AG04450 (cell line): ENCODE measurements around the gene GJB5. TPM values are rescaled to one million over a fixed set of nuclear protein-coding genes. Genes with fewer than 3 reads are reported as not detected.

Experiments used
- CTCF ChIA-PET: fragments of 300-600, 350-600 bp; formaldehyde crosslinking; extraction: SDS; loops from one replicate; lab custom pipeline; 2022; ENCODE audit warnings: antibody characterized with exemption, inconsistent platforms; lab: Charles Lee
- POLR2A ChIA-PET: fragments of 350-600 bp; formaldehyde crosslinking; extraction: SDS; loops from one replicate; lab custom pipeline; 2021; ENCODE audit warnings: antibody characterized with exemption, inconsistent platforms; lab: Yijun Ruan, JAX
- DNase-seq: peaks from one replicate; pipeline ENCODE4 v3.0.0-alpha.2; 2011; ENCODE audit warnings: low read depth, low spot score
- H3K27ac ChIP-seq: one replicate; pipeline ENCODE4 v1.5.1; 2012; ENCODE audit warnings: low read depth, low read length, control low read depth
- H3K27me3 ChIP-seq: one replicate; pipeline ENCODE4 v1.6.0; 2012; ENCODE audit warnings: low read length; ENCODE audit not compliant: control insufficient read depth, insufficient read depth
- H3K4me3 ChIP-seq: 2 replicates; pipeline ENCODE4 v1.5.1; 2011; ENCODE audit warnings: mild to moderate bottlenecking, low read depth, low read length, control low read depth
- H3K9me3 ChIP-seq: 2 replicates; pipeline ENCODE4 v1.5.1; 2012; ENCODE audit warnings: low read length; ENCODE audit not compliant: control insufficient read depth, insufficient read depth
- CTCF ChIP-seq: IDR thresholded peaks from 2 replicates; pipeline ENCODE4 v1.5.1; 2011; ENCODE audit warnings: low read depth, low read length, control low read depth, inconsistent platforms
- polyA plus RNA-seq: library from polyadenylated mRNA; depleted of rRNA; stranded (reverse); fragments of >200 nt; gene quantifications from 2 replicates; pipeline ENCODE4 v1.2.3, GENCODE V29; 2011

Gene GJB5
- polyA plus RNA-seq, 1 experiment = not detected

- TF ChIP-seq CTCF = no peak
- no peak for DNase-seq
- Histone ChIP-seq H3K9me3 (no peaks in the 10 kb centered on the region), H3K4me3 (no peak overlapping the region), H3K27me3 (peaks cover 18% of the 10 kb centered on the region), H3K27ac (no peak overlapping the region)
- POLR2A ChIA-PET = no interaction called here
- CTCF ChIA-PET = interaction anchor here (0.6 to 3.8 kb wide), 20 partner anchors 7 to 1111 kb away, joined by 3 to 57 read pairs (median 4); partner anchors contain the start of genes GJB4 and SMIM12
Observed at GRCh38 chr1:34743775-34744174, 11.1 kb upstream of the GJB5 start.

GRCh38 chr1:34744851-34745250, 10.0 kb upstream of the GJB5 start:
- ChIA-PET POLR2A (no interaction called here), CTCF (interaction anchor here (0.8 to 3.8 kb wide), 5 partner anchors 10 to 1112 kb away, joined by 3 to 57 read pairs (median 4); partner anchors contain the start of gene GJB4)
- no peak for DNase-seq

GRCh38 chr1:34745666-34746065, 9.2 kb upstream of the GJB5 start:
- CTCF ChIA-PET = interaction anchor here (0.9 kb wide), 1 partner anchor 114 kb away, joined by 3 read pairs; the partner anchor contains the start of gene SMIM12
- DNase-seq = no peak
- POLR2A ChIA-PET = no interaction called here

More at GRCh38 chr1:34744851-34745250, 10.0 kb upstream of the GJB5 start:
- H3K4me3 ChIP-seq = no peak overlapping the region
- TF ChIP-seq CTCF = no peak
- no peaks in the 10 kb centered on the region for H3K9me3 ChIP-seq
- no peak overlapping the region for H3K27ac ChIP-seq
- H3K27me3 ChIP-seq = peaks cover 18% of the 10 kb centered on the region

GRCh38 chr1:34746101-34746500, 8.7 kb upstream of the GJB5 start:
- Histone ChIP-seq H3K27me3 (peaks cover 15% of the 10 kb centered on the region), H3K27ac (no peak overlapping the region), H3K4me3 (no peak overlapping the region), H3K9me3 (no peaks in the 10 kb centered on the region)
- ChIA-PET POLR2A (no interaction called here), CTCF (interaction anchor here (0.9 kb wide), 1 partner anchor 114 kb away, joined by 3 read pairs; the partner anchor contains the start of gene SMIM12)
- no peak for DNase-seq
- TF ChIP-seq CTCF = no peak

More at GRCh38 chr1:34745666-34746065, 9.2 kb upstream of the GJB5 start:
- H3K27me3 ChIP-seq = peaks cover 15% of the 10 kb centered on the region
- H3K4me3 ChIP-seq = no peak overlapping the region
- TF ChIP-seq CTCF = no peak
- no peaks in the 10 kb centered on the region for H3K9me3 ChIP-seq
- H3K27ac ChIP-seq = no peak overlapping the region

- Histone ChIP-seq H3K27me3 (peaks cover 11% of the 10 kb centered on the region), H3K27ac (no peak overlapping the region), H3K4me3 (no peak overlapping the region), H3K9me3 (no peaks in the 10 kb centered on the region)
- no peak for TF ChIP-seq CTCF
- ChIA-PET POLR2A (no interaction called here), CTCF (no interaction called here)
- DNase-seq = no peak
Observed at GRCh38 chr1:34746785-34747637, 7.8 kb upstream of the GJB5 start.
